Stimulated activated CD4-positive, alpha-beta T cell treated with anti-CD3 and anti-CD28 coated beads, Interleukin-15, amount 100 ng/mL, for 24 hours (primary cell): Measurements from ENCODE around the gene ORAI1.
"Not testable (repeated sequence)": the region's sequence is repeated elsewhere in the genome, so short reads cannot be mapped to it uniquely, and the experiment has no call there.

Experiments used
- DNase-seq: peaks from one replicate; pipeline ENCODE4 v3.0.0-alpha.2; 2020

The ORAI1 gene

DNA sequence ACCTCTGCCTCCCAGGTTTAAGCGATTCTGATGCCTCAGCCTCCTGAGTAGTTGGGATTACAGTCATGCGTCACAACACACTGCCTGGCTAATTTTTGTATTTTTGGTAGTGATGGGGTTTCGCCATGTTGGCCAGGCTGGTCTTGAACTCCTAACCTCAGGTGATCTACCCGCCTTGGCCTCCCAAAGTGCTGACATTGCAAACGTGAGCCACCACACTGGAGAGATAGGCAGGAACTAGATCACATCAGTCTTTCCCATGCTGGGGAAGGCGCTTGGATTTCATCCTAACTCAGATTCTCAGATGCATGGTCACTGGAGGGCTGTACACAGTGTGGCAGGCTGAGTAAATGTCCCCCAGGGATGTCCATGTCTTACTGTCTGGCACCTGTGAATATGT is 18.0 kb upstream of the ORAI1 start:
- no peak for DNase-seq

DNA sequence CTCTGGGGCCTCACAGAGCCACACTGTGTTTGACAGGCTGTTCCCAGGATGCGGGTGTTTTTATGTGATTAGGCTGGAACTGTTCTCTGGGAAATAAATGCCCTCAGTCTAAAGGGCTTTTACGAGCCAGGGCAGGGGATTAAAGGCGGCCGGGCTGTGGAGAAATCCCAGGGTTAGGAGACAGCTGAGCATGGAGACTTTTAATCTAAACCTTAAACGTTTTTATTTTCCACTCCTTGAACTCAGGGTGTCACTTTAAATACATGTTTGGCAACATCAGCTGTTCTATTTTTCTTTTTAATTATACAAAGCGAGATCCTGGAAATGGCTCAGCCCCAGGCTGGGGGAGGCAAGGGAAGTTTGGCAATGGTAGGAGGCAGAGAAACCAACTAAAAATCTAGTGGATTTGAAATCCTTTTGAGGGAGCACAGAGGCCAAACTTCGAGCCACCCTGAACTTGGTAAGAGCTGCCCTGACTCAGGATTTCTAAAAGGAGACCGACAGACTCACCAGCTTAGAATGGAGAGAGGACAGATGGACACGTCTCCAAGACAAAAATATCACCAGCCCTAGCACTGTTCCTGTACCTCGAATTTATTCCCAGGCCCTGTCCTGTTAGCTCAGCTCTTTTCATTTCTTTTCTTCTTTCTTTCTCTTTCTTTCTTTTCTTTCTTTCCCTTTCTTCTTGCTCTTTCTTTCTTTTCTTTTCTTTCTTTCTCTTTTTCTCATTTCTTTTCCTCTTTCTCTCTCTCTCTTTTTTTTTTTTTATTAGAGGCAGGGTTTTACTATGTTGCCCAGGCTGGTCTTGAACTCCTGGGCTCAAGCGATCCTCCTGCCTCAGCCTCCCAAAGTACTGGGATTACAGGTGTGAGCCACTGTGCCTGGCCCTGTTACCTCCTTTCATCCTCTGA is 15.8 kb upstream of the ORAI1 start:
- no peak for DNase-seq

DNA sequence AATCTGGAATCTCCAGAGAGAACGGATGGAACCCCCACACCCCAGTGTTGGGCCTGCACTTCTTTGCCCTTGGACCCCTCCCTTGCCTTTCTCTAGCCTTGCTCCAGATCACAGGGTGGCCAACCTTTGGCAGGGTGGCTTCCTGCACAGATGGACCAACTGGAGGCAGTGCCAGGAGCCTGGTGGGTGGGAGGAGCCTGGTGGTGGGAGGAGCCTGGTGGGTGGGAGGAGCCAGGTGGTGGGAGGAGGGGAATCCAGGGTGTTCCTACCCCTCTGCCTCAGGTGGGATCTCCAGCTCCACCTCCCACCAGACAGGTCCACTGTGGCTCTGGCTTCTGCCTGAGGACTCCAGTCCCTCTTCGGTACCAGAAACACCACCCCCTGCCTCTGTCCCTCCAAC is 15.0 kb upstream of the ORAI1 start:
- peak; percentile 41 for DNase-seq

DNA sequence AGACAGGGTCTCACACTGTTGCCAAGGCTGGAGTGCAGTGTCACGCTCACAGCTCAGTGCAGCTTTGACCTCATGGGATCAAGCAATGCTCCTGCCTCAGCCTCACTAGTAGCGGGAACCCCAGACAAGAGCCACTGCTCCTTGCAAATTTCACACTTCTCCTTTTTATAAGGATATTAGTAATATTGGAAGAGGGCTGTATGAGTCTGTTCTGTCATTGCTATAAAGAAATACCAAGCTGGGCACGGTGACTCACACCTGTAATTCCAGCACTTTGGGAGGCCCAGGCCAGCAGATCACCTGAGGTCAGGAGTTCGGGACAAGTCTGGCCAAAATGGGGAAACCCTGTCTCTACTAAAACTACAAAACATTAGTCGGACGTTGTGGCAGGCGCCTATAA is 12.9 kb upstream of the ORAI1 start:
- DNase-seq: no peak

DNA sequence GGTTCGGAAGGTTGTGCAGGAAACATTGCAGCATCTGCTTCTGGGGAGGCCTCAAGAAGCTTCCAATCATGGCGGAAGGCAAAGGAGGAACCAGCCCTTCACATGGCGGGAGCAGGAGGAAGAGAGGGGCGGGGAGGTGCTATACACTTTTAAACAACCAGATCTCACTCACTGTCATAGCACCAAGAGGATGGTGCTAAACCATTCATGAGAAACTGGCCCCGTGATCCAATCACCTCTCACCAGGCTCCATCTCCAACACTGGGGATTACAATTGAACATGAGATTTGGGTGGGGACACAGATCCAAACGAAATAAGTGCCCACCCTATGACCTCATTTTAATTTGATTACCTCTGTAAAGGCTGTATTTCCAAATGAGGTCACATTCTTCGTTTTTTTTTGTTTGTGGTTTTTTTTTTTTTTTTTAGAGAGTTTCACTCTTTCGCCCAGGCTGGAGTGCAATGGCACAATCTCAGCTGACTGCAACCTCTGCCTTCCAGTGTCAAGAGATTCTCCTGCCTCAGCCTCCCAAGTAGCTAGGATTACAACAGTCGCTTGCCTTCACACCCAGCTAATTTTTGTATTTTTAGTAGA is 11.4 kb upstream of the ORAI1 start:
- DNase-seq: no peak

DNA sequence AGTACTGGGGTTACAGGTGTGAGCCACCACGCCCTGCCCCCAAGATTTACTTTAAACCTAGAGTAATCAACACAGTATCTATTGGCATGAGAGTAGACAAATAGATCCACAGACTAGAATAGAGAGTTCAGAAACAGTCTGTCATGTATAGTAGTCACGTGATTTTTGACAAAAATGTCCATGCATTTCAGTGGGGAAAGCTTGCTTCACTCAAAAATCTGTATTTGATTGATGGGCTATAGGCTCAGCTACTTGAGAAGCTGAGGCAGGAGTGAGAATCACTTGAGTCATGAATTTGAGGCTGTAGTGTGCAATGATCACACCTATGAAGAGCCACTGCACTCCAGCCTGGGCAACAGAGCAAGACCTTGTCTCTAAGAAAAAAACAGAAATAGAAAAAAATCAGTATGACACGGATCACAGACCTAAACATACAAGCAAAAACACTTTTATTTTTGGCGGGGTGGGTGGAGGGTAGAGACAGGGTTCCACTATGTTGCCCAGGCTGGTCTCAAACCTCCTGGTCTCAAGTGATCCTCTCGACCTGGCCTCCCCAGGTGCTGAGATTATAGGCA is 7.6 kb upstream of the ORAI1 start:
- DNase-seq: no peak

DNA sequence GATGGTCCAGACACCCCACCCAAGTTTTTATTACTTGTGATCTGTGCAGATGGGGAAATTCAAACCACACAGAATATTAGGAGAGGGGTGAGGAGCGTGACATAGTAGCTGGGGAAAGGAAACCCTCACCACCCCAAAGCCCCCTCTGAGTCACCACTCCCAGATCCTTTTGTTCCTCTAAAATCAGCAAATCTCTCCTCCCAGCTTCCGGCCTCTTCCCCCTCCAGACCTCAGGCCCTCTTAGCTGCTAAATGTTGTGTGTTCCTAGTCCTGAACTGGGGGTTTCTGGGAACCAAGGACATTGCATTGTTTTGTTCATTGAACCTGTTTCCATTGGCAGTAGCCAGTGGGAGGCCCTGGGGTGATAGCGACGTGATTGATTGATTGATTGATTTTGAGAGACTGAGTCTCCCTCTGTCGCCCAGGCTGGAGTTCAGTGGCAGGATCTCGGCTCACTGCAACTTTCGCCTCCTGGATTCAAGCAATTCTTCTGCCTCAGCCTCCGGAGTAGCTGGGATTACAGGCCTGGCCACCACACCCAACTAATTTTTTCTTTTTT is 5.9 kb upstream of the ORAI1 start:
- DNase-seq: no peak

DNA sequence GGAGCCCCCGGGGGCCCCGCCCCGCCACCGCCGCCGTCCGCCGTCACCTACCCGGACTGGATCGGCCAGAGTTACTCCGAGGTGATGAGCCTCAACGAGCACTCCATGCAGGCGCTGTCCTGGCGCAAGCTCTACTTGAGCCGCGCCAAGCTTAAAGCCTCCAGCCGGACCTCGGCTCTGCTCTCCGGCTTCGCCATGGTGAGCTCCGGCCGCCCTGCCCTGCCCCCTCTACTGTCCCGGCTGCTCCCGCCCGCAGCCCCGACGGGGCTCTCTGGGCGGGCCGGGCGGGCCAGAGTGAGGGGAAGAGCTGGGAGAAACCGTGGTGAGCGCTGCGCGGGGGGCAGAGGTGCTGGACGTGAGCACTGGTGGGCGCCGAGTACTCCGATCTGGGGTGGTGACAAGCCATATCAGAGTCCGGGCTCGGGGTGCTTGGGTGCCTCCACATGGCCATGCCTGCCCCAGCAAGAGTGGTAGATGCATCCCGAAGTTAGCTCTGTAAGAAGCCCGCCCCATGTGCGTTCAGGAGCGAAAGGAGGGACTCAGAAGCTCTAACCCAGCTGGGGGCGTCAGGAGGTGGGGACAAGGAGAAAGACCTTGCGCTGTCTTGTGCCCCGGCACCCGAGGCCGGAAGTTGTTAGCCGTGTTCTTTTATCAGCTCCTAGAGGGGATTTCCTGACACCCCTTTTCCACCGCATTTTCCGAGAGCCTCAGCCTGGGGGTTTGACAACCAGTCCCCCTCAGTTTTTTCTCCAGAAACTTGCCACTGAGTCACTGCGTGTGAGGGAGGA is 717 bp downstream of the ORAI1 start:
- DNase-seq: peak; percentile 94

DNA sequence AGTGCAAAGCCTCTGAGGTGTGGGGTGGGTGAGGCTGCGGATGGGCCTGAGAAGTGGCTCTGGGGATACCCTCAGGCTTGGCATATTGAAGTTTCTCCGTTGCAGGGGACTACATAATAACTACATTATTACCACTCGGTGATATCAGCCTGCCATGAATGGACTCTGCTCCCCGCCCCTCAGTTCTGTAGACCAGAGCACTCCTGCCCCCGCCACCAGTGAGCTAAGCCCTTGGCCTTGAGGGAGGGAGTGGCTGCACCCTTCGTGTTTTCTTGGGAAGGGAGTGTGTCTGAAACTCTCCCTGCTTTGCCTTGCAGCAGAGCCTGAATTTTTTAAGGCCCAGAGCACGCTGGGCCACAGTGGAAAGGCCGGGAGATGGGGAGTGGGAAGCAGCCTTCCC is 1.7 kb downstream of the ORAI1 start:
- DNase-seq: peak; percentile 42

DNA sequence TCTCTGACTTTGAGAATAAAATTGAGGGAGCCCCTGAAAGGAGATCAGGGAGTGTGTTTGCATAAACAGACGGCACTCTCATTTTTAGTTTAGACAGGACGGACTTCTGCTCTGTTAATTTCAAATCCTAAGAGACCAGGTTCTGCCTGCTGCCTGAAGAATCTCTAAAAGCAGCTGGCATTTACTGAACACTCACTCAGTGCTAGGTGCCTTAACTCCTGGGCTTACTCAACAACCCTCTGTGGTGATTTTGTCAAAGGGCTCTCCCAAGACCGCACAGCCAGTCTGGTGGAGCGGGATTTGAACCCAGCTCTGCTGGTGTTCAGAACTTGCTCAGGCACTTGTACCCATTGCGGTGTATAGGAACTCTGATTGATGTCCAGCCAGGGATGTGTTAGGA is 2.2 kb downstream of the ORAI1 start:
- DNase-seq: peak; percentile 36

DNA sequence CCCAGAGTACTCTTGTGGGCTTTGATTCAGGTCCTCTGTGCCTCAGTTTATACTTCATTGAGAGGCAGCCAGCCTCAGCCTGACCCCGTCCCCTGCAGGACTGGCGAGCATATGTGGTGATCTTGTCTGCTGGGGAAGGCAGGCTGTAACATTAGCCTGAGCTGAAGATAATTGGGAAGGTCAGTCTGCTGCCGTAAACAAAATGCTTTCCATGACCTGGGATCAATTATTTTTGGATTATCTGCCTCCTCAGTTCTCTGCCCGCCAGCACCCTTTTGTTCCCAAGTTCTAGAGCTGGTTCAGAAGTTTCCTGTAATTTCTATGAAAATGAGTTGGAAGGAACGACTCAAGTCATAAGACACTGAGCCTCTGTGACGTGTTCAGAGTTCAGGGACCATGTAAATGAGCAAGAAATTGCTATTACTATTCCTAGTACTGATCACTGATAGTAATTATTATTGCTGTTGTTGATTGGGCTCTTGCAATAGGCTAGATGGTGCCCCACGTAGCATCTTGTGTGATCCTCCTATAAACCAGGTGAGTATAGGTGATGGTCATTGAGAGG is 4.5 kb downstream of the ORAI1 start:
- DNase-seq: no peak

DNA sequence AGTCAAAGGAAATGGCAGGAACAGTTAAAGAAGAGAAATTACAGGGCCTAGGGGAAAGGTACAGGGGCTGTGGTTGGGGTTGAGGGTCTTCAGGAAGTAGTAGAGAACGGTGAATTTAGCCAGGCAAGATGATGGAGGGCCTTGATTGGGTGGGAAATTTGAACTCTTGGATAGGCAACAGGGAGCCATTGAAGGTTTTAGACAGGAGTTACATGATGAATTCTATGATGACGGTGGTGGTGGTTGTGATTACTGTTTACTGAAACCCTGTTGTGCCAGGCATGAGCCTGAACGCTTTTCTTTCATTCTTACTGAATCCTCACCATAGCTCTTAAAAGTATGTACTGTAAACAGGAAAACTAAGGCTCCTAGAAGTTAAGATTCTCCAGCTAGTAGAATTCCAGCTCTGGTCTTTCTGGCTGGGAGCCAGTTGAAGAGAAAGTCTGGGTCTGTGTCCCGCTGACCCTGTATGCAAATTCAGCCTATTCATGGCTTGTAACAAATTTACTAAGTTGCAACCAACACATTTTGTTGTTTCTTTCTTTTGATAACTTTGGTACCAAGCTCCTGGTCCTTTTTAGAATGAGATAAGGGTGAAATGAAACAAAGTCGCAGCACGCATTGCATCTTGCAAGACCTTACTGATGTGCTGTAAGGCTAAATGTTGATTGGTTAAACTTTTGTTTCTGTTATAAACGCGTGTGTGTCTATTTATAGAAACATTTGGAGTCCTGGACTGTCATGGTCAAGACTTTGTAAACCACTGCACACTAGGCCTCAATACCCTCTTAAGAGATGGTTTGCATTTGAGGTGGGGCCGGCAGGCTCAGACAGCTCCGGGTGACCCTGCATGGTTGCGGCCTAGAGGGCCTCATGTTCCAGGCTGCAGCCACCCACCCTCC is 6.0 kb downstream of the ORAI1 start:
- no peak for DNase-seq

DNA sequence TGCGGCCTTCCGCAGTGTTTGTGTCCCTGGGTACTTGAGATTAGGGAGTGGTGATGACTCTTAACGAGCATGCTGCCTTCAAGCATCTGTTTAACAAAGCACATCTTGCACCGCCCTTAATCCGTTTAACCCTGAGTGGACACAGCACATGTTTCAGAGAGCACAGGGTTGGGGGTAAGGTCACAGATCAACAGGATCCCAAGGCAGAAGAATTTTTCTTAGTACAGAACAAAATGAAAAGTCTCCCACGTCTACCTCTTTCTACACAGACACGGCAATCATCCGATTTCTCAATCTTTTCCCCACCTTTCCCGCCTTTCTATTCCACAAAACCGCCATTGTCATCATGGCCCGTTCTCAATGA is 7.5 kb downstream of the ORAI1 start:
- DNase-seq: not testable (repeated sequence)

DNA sequence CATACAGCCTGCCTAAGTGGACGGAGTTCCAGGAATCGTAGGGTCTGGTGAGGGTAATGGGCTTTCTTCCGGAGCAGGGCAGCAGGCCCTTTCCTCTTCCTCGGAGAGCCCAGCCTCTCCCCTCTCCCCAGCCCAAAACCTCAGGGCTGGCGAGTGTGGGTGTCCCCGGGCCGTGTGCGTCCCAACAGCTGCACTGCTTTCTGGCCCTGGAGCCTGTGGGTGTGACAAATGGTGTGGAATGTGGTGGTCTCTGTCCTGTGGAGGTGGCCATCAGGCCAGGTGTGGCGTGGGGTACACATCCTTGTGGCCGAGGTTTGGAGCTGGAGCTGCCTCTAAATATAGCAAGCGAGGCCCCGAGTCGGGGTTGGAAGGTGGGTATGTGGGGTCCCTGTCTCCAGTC is 8.5 kb downstream of the ORAI1 start:
- no peak for DNase-seq

DNA sequence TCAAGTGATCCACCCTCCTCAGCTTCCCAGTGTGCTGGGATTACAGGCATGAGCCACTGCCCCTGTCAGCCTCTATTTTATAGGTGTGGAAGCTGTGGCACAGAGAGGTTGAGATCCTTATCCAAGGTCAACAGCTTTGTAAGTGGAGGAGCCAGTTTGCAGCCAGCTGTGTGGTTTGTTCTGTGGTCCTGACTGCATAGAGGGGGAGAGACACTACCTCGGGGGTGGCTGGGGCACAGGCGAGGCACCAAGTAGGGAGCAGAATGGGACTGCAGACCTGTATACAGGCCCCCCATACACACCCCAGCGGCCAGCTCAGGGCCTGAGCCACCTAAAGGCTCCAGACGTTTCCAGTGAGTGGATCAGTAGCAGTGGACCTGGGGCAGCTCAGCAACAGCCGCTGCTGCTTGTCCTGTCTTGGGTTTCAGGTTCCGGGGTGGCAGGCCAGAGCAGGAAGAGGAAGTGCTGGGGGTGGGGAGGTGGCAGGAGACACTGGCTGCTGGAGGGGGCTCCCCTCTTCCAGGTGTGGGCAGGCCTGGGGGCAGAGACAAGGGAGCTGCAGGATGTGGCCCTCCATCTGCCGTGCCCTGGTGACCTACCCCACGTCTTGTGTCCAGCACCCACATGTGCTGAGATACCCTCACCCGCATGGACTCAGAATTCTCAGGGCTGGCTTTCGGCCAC is 11.0 kb downstream of the ORAI1 start:
- peak; percentile 68 for DNase-seq

DNA sequence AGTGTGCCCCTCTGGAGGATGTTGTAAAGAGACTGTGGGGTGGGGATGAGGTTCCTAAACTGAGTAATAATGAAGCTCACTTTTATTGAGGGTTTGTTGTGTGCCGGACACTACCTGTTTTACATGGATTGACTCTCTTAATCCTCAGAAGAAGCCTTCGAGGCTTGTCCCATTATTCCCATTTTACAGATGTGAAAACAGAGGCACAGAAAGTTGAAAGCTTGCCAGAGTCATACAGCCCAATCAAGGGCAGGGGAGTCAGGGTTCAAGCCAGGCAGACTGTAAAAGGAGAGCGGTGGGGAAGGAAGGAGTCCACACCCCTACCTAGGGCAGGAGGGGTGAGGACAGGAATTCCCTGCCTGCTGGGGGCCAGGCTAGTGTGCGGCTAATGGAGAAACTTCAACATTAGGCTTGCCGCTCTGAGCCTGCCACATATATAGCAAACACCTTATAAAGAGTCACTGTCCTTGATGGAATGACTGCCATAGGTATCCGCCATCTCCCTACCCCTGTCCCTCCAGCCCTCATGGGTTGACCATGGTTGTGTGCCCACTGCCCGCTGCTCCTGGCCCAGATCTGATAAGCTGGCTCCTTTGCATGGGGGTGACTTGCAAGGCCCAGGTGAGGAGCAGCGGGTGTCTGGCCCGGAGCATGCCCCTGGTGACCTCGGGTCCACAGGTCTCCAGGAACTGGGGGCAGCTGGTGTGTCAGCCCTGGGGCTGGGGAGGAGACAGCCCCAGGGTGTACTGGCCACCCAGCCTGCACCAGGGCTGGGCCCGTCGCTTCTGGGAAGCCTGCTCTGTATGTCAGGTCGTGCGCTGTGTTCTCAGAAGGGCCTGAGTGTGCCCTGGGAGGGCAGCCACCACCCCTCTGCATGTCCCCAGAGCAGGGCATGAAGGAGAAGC is 12.2 kb downstream of the ORAI1 start:
- DNase-seq: no peak

DNA sequence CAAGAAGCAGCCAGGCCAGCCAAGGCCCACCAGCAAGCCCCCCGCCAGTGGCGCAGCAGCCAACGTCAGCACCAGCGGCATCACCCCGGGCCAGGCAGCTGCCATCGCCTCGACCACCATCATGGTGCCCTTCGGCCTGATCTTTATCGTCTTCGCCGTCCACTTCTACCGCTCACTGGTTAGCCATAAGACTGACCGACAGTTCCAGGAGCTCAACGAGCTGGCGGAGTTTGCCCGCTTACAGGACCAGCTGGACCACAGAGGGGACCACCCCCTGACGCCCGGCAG is 15.0 kb downstream of the ORAI1 start:
- DNase-seq: no peak

DNA sequence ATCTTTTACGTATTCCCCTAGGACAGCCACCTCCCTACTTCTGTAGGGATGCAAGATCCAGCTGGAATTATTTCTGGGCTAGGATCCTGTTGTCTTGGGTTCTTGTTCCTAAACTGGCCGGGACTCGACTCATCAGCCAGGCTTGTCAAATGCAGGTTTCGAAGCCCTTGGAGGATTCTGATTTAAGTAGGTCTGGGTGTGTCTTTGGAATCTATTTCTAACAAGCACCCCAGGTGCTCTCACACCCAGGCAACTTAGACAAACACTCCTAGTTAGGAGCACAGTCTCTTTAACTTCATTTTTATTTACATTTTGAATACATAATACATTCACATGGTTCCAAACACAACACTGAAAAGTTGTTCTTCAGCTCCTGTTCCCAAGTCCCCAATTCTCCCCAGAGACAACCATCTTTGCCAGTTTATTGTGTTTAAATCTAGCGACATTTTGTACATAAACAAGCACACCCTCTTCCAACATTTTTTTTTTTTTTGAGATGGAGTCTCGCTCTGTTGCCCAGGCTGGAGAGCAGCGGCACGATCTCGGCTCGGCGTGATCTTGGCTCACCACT is 22.2 kb downstream of the ORAI1 start:
- no peak for DNase-seq

DNA sequence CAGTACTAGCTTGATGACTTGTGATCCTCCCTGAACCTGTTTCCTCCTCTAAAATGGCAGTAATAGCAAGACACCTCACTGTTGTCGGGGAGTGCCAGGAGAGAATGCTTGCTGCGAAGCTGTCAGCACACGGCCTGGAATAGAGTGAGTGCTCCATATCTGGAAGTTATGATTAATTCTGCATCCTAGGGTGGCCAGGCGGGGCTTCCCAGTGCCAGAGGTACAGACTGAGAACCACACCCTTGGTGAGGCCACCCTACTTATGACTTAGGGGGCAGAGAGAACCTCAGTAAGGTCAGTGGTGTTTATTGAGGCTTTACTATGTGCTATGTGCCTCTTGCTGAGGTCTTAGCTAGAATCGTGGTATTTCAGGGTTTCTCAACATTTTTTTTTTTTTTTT is 23.0 kb downstream of the ORAI1 start:
- DNase-seq: no peak

DNA sequence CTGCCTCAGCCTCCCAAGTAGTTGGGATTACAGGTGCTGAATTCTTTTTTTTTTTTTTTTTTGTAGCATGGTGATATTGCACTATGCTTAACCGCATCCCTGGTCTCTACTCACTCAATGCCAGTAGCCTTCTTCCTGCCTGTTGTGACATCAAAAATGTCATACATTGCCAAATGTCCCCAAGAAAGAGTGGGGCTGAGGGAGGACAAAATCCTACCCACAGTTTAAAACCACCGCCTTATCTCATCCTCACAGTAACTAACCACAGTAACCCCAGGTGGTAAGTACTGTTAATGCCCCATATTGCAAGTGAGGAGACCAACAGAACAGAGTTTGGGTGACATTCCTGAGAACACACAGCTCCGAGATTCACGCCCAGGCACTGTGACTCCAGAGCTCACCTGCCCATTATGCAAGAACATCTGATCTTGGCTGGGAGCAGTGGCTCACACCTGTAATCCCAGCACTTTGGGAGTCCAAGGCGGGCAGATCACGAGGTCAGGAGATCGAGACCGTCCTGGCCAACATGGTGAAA is 23.6 kb downstream of the ORAI1 start:
- DNase-seq: no peak
